Glutamatergic neuron (in vitro differentiated cells): ENCODE measurements around the gene AK1. TPM values are rescaled to one million over a fixed set of nuclear protein-coding genes. Genes with fewer than 3 reads are reported as not detected.

Experiments used
- DNase-seq: peaks from one replicate; pipeline ENCODE4 v3.0.0; 2022
- H3K27ac Mint-ChIP-seq: one replicate; pipeline ENCODE4 v1.8.0; 2020; ENCODE audit warnings: mild to moderate bottlenecking, mixed read lengths, inconsistent platforms; ENCODE audit not compliant: unreplicated experiment
- H3K27me3 Mint-ChIP-seq: one replicate; pipeline ENCODE4 v1.8.0; 2020; ENCODE audit warnings: mild to moderate bottlenecking, moderate library complexity, mixed read lengths, inconsistent platforms; ENCODE audit not compliant: unreplicated experiment
- H3K36me3 Mint-ChIP-seq: one replicate; pipeline ENCODE4 v1.8.0; 2020; ENCODE audit warnings: mild to moderate bottlenecking, mixed read lengths, inconsistent platforms; ENCODE audit not compliant: unreplicated experiment
- H3K4me1 Mint-ChIP-seq: one replicate; pipeline ENCODE4 v1.8.0; 2020; ENCODE audit warnings: mild to moderate bottlenecking, low read depth, mixed read lengths, inconsistent platforms; ENCODE audit not compliant: unreplicated experiment
- H3K4me3 Mint-ChIP-seq: one replicate; pipeline ENCODE4 v1.8.0; 2020; ENCODE audit warnings: mild to moderate bottlenecking, mixed read lengths, inconsistent platforms; ENCODE audit not compliant: unreplicated experiment
- H3K9me3 Mint-ChIP-seq: one replicate; pipeline ENCODE4 v1.8.0; 2020; ENCODE audit warnings: mild to moderate bottlenecking, moderate library complexity, mixed read lengths, inconsistent platforms; ENCODE audit not compliant: unreplicated experiment
- CTCF ChIP-seq: fragments of 200-600 bp; sonication (generic); IDR thresholded peaks from one replicate; pipeline ENCODE4 v1.5.0; 2021; ENCODE audit not compliant: partially characterized antibody, unreplicated experiment
- microRNA-seq: library from miRNA; unstranded; fragments of <30 nt; microRNA quantifications from one replicate; pipeline ENCODE4, GENCODE V29; 2020; ENCODE audit not compliant: unreplicated experiment
- total RNA-seq: library from RNA; stranded (reverse); fragmentation: NEBNext Ultra II Directional; extraction: Animal tissue kit (Norgen Biotek cat#: 25700); gene quantifications from one replicate; pipeline ENCODE4 v1.2.1, GENCODE V29; 2021; ENCODE audit not compliant: unreplicated experiment

AK1 gene
- total RNA-seq, 1 donor from 2014 or later, result 121 TPM

- Mint-ChIP-seq H3K4me1 (peaks cover 6% of the 10 kb centered on the region), H3K9me3 (peaks cover 2% of the 10 kb centered on the region), H3K4me3 (no peak overlapping the region), H3K27ac (peak overlapping the region; percentile 62), H3K27me3 (peaks cover 4% of the 10 kb centered on the region), H3K36me3 (no peaks in the 10 kb centered on the region)
- no peak for TF ChIP-seq CTCF
- no peak for DNase-seq
Measured at GRCh38 chr9:127817881-127818434, 59.5 kb downstream of the AK1 start.

- H3K4me1 Mint-ChIP-seq, result peaks cover 6% of the 10 kb centered on the region
- peaks cover 2% of the 10 kb centered on the region for H3K9me3 Mint-ChIP-seq
- DNase-seq, result no peak
- no peak overlapping the region for H3K27ac Mint-ChIP-seq
- H3K27me3 Mint-ChIP-seq, result peaks cover 4% of the 10 kb centered on the region
- no peak overlapping the region for H3K4me3 Mint-ChIP-seq
- TF ChIP-seq CTCF, result no peak
- no peaks in the 10 kb centered on the region for H3K36me3 Mint-ChIP-seq
Measured at GRCh38 chr9:127816728-127817127, 60.7 kb downstream of the AK1 start.

Small RNA genes within 50 kb of the gene (microRNA-seq; reads per million reads assigned to microRNA genes)
- 0.55 reads per million for gene MIR4672

Other genes starting within 250 kb of the AK1 start
- gene CFAP157, start 170.7 kb downstream of the AK1 start, total RNA-seq, result 0.61 TPM
- gene PTRH1, start 162.0 kb downstream of the AK1 start, total RNA-seq, result 10.1 TPM
- gene TTC16, start 161.6 kb downstream of the AK1 start, total RNA-seq, result not detected
- gene TOR2A, start 142.4 kb downstream of the AK1 start, total RNA-seq, result 27.5 TPM
- 71.7 TPM for gene SH2D3C, start 99.0 kb downstream of the AK1 start, total RNA-seq
- 83.9 TPM for gene CDK9, start 91.6 kb downstream of the AK1 start, total RNA-seq
- 44.2 TPM for gene FPGS, start 74.8 kb downstream of the AK1 start, total RNA-seq
- gene ENG, start 23.0 kb downstream of the AK1 start, total RNA-seq, result not detected
- 26.1 TPM for gene ST6GALNAC6, start 21.9 kb upstream of the AK1 start, total RNA-seq
- 15.8 TPM for gene ST6GALNAC4, start 39.4 kb upstream of the AK1 start, total RNA-seq
- gene PIP5KL1, start 53.1 kb upstream of the AK1 start, total RNA-seq, result 11.9 TPM
- gene DPM2, start 60.2 kb upstream of the AK1 start, total RNA-seq, result 35.3 TPM
- gene EEIG1, start 103.3 kb upstream of the AK1 start, total RNA-seq, result 15.8 TPM
- 6.2 TPM for gene NAIF1, start 189.6 kb upstream of the AK1 start, total RNA-seq
- gene SLC25A25, start 190.6 kb upstream of the AK1 start, total RNA-seq, result 33.0 TPM